GM15510 (cell line): ENCODE measurements around the gene ALPI.

Experiments
- POLR2A ChIP-seq: IDR thresholded peaks from 3 replicates; pipeline ENCODE4 v1.6.1; 2011; ENCODE audit warnings: borderline replicate concordance; ENCODE audit not compliant: insufficient read length; ENCODE audit errors: extremely low read depth

Gene ALPI

GRCh38 chr2:232480201-232481190 lies 24.5 kb downstream of the ALPI start:
- TF ChIP-seq POLR2A = no peak

- TF ChIP-seq POLR2A = no peak
These were observed 25.6 kb downstream of the ALPI start for GRCh38 chr2:232481322-232482140.

GRCh38 chr2:232482301-232483238 lies 26.6 kb downstream of the ALPI start:
- TF ChIP-seq POLR2A = no peak

GRCh38 chr2:232483311-232483922 lies 27.5 kb downstream of the ALPI start:
- no peak for TF ChIP-seq POLR2A

GRCh38 chr2:232483923-232484627 lies 28.1 kb downstream of the ALPI start:
- TF ChIP-seq POLR2A = no peak

GRCh38 chr2:232484628-232485347 lies 28.8 kb downstream of the ALPI start:
- no peak for TF ChIP-seq POLR2A

- no peak for TF ChIP-seq POLR2A
These were observed 29.4 kb downstream of the ALPI start for GRCh38 chr2:232485348-232485756.

GRCh38 chr2:232485757-232486557 lies 30.0 kb downstream of the ALPI start:
- no peak for TF ChIP-seq POLR2A

GRCh38 chr2:232486558-232487384 lies 30.8 kb downstream of the ALPI start:
- no peak for TF ChIP-seq POLR2A

- TF ChIP-seq POLR2A = no peak
These were observed 31.6 kb downstream of the ALPI start, which contains the start of gene ECEL1 for GRCh38 chr2:232487385-232488096. ECEL1 (minus strand) TSS chr2:232487834; CDS start chr2:232486653, 1,181 bp downstream.
